ENCODE data around the gene NOA1.

The NOA1 gene

DNA sequence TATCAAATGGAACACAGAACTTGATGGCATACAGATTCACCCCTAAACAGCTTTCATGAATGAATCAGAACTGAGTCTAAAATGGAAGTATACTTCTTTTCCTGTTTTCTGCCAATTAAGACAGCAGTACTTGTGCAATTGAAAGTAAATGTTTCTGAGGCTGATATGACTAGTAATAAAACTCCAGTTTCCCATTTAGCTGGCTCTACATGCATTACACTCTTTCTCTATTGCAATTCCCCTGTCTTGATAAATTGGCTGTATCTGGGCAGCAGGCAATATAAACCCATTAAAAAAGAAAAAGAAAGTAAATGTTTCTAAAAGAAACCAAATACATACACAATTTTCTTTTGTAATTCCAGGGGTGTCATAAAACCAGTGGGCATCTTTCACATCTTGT, 4.6 kb downstream of the NOA1 start:
- no peak overlapping the region for H3K18ac ChIP-seq (ENCODE audit: low read depth in 1 of 2, low read length in 2 of 2)
- no peak overlapping the region for H4K91ac ChIP-seq (ENCODE audit: low read length)
- no peak overlapping the region for H2AK5ac ChIP-seq (ENCODE audit: low read length, severe bottlenecking)
- peaks cover 19% of the 10 kb centered on the region for H3K79me1 ChIP-seq (replicated peaks; ENCODE audit: low read length, poor library complexity, severe bottlenecking)
- no peak overlapping the region for H2BK5ac ChIP-seq (ENCODE audit: low read depth, low read length, poor library complexity, severe bottlenecking)
- DNase-seq: no peak
- H3K23ac ChIP-seq (ENCODE audit: low read length in 2 of 2): no peak overlapping the region
- H2BK12ac ChIP-seq (ENCODE audit: low read length in 2 of 2): no peak overlapping the region
- no peak overlapping the region for H4K8ac ChIP-seq (ENCODE audit: low read length)
- H3K14ac ChIP-seq (ENCODE audit: low read length in 2 of 2): no peak overlapping the region
- H3K4me1 ChIP-seq (ENCODE audit: control insufficient read depth, insufficient read depth, low read depth, low read length): peaks cover 9% of the 10 kb centered on the region
- H2BK120ac ChIP-seq (ENCODE audit: low read depth, low read length): no peak overlapping the region
- peaks cover 36 to 59% of the 10 kb centered on the region in 2 experiments for H3K36me3 ChIP-seq (ENCODE audit: control insufficient read depth in 1 of 2, insufficient read depth in 2 of 2, low read depth in 1 of 2, low read length in 2 of 2)
- no peak overlapping the region for H2BK15ac ChIP-seq (ENCODE audit: low read depth, poor library complexity, severe bottlenecking)
- peaks cover 4% of the 10 kb centered on the region for H3K9me3 ChIP-seq (ENCODE audit: control insufficient read depth, low read length)
- no peaks in the 10 kb centered on the region for H3K27me3 ChIP-seq (ENCODE audit: control insufficient read depth in 1 of 2, insufficient read depth in 1 of 2, low read length in 2 of 2)
- H3K4ac ChIP-seq (ENCODE audit: low read depth in 1 of 2, low read length in 2 of 2): no peak overlapping the region
- H3K4me2 ChIP-seq (ENCODE audit: low read length, poor library complexity, severe bottlenecking): no peak overlapping the region
- H3K9ac ChIP-seq (ENCODE audit: low read length): no peak overlapping the region
- no peak overlapping the region for H3K4me3 ChIP-seq (ENCODE audit: insufficient read depth in 1 of 2, low read depth in 1 of 2, low read length in 2 of 2)
- no peak overlapping the region for H3K27ac ChIP-seq (ENCODE audit: low read length, poor library complexity, severe bottlenecking)
- no peak overlapping the region for H2AFZ ChIP-seq (ENCODE audit: low read depth, low read length)

DNA sequence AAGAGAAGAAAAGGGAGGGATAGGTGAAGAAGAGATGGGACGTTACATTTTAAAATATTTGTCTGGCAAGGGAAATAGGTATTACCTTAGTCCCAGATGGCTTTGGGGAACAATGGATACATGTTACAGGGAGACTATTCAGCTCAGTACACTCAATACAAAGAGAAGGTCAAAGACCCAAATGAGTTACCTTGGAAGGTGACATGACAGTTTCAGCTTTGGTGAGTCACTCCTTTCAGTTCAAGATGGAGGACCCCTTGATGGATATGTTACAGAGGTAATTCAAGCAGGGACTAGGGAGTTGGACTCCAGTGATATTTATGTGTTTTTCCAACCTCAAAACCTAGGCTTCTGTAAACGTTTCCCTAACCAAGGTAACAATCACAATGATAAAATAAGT, 5.0 kb downstream of the NOA1 start:
- no peak overlapping the region for H3K4me2 ChIP-seq (ENCODE audit: low read length, poor library complexity, severe bottlenecking)
- H3K4me1 ChIP-seq (ENCODE audit: control insufficient read depth, insufficient read depth, low read depth, low read length): peaks cover 9% of the 10 kb centered on the region
- no peak overlapping the region for H2AFZ ChIP-seq (ENCODE audit: low read depth, low read length)
- no peak overlapping the region for H3K18ac ChIP-seq (ENCODE audit: low read depth in 1 of 2, low read length in 2 of 2)
- no peak overlapping the region for H2BK15ac ChIP-seq (ENCODE audit: low read depth, poor library complexity, severe bottlenecking)
- DNase-seq: no peak
- no peak overlapping the region for H3K9ac ChIP-seq (ENCODE audit: low read length)
- no peak overlapping the region for H2BK12ac ChIP-seq (ENCODE audit: low read length in 2 of 2)
- H2AK5ac ChIP-seq (ENCODE audit: low read length, severe bottlenecking): no peak overlapping the region
- H3K9me3 ChIP-seq (ENCODE audit: control insufficient read depth, low read length): peaks cover 4% of the 10 kb centered on the region
- H3K79me1 ChIP-seq (replicated peaks; ENCODE audit: low read length, poor library complexity, severe bottlenecking): peaks cover 19% of the 10 kb centered on the region
- H3K36me3 ChIP-seq (ENCODE audit: control insufficient read depth in 1 of 2, insufficient read depth in 2 of 2, low read depth in 1 of 2, low read length in 2 of 2): peaks cover 37 to 63% of the 10 kb centered on the region in 2 experiments
- H3K4ac ChIP-seq (ENCODE audit: low read depth in 1 of 2, low read length in 2 of 2): no peak overlapping the region
- H4K91ac ChIP-seq (ENCODE audit: low read length): no peak overlapping the region
- H3K14ac ChIP-seq (ENCODE audit: low read length in 2 of 2): no peak overlapping the region
- no peak overlapping the region for H2BK5ac ChIP-seq (ENCODE audit: low read depth, low read length, poor library complexity, severe bottlenecking)
- no peak overlapping the region for H3K4me3 ChIP-seq (ENCODE audit: insufficient read depth in 1 of 2, low read depth in 1 of 2, low read length in 2 of 2)
- H3K27ac ChIP-seq (ENCODE audit: low read length, poor library complexity, severe bottlenecking): no peak overlapping the region
- no peak overlapping the region for H2BK120ac ChIP-seq (ENCODE audit: low read depth, low read length)
- H4K8ac ChIP-seq (ENCODE audit: low read length): no peak overlapping the region
- H3K23ac ChIP-seq (ENCODE audit: low read length in 2 of 2): no peak overlapping the region
- no peaks in the 10 kb centered on the region for H3K27me3 ChIP-seq (ENCODE audit: control insufficient read depth in 1 of 2, insufficient read depth in 1 of 2, low read length in 2 of 2)
- WGBS: 100% methylated on average over 2 of the region's 2 CpGs

DNA sequence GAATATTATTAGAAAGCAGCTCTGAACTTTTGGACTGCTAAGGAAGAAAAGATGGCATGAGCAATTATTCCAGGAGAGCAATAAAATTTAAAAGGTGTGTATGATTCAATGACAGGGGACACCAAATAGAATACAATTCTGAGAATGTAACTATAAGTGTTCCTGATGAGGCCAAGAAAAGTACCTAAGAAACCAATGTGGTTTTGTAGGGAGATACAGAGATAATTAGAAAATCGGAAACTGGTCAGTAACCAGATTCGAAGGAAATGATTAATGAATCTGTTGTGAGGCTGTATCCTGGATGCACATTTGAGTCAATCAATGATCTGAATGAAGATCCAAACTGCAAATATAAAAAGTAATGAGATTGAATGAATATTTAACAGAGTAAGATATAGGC, 6.0 kb downstream of the NOA1 start:
- Histone ChIP-seq H3K4me2 (ENCODE audit: low read length, poor library complexity, severe bottlenecking) (no peak overlapping the region), H3K36me3 (ENCODE audit: control insufficient read depth in 1 of 2, insufficient read depth in 2 of 2, low read depth in 1 of 2, low read length in 2 of 2) (peaks cover 42 to 73% of the 10 kb centered on the region in 2 experiments), H4K8ac (ENCODE audit: low read length) (no peak overlapping the region), H3K27ac (ENCODE audit: low read length, poor library complexity, severe bottlenecking) (no peak overlapping the region), H2BK120ac (ENCODE audit: low read depth, low read length) (no peak overlapping the region), H3K4me1 (ENCODE audit: control insufficient read depth, insufficient read depth, low read depth, low read length) (peaks cover 9% of the 10 kb centered on the region), H3K4ac (ENCODE audit: low read depth in 1 of 2, low read length in 2 of 2) (no peak overlapping the region), H2AFZ (ENCODE audit: low read depth, low read length) (no peak overlapping the region), H2BK15ac (ENCODE audit: low read depth, poor library complexity, severe bottlenecking) (no peak overlapping the region), H3K79me1 (replicated peaks; ENCODE audit: low read length, poor library complexity, severe bottlenecking) (peaks cover 21% of the 10 kb centered on the region), H3K14ac (ENCODE audit: low read length in 2 of 2) (no peak overlapping the region), H3K9me3 (ENCODE audit: control insufficient read depth, low read length) (peaks cover 4% of the 10 kb centered on the region), H2BK12ac (ENCODE audit: low read length in 2 of 2) (no peak overlapping the region), H2AK5ac (ENCODE audit: low read length, severe bottlenecking) (no peak overlapping the region), H3K23ac (ENCODE audit: low read length in 2 of 2) (no peak overlapping the region), H2BK5ac (ENCODE audit: low read depth, low read length, poor library complexity, severe bottlenecking) (no peak overlapping the region), H3K27me3 (ENCODE audit: control insufficient read depth in 1 of 2, insufficient read depth in 1 of 2, low read length in 2 of 2) (no peaks in the 10 kb centered on the region), H3K4me3 (ENCODE audit: insufficient read depth in 1 of 2, low read depth in 1 of 2, low read length in 2 of 2) (no peak overlapping the region), H3K9ac (ENCODE audit: low read length) (no peak overlapping the region), H4K91ac (ENCODE audit: low read length) (no peak overlapping the region), H3K18ac (ENCODE audit: low read depth in 1 of 2, low read length in 2 of 2) (no peak overlapping the region)
- WGBS: 96% methylated on average over 2 of the region's 2 CpGs
- DNase-seq: no peak

DNA sequence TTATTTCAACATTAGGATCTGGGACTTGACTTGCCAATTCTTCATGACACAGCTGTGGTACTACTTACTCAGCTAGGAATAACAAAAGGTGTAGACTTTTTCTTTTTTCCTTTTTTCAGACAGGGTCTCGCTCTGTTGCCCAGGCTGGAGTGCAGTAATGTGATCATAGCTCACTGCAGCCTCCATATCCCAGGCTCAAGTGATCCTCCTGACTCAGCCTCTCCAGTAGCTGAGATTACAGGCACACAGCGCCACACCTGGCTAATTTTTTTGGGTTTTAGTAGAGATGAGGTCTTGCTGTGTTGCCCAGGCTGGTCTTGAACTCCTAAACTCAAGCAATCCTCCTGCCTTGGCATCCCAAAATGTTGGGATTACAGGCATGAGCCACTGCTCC, 16.3 kb downstream of the NOA1 start:
- H3K79me1 ChIP-seq (replicated peaks; ENCODE audit: low read length, poor library complexity, severe bottlenecking): peaks cover 2% of the 10 kb centered on the region
- H3K4ac ChIP-seq (ENCODE audit: low read depth in 1 of 2, low read length in 2 of 2): no peak overlapping the region
- H3K18ac ChIP-seq (ENCODE audit: low read depth in 1 of 2, low read length in 2 of 2): no peak overlapping the region

More for the DNA sequence above, 16.3 kb downstream of the NOA1 start:
- Histone ChIP-seq H2AFZ (ENCODE audit: low read depth, low read length) (no peak overlapping the region), H4K91ac (ENCODE audit: low read length) (no peak overlapping the region), H4K8ac (ENCODE audit: low read length) (no peak overlapping the region), H3K4me2 (ENCODE audit: low read length, poor library complexity, severe bottlenecking) (no peak overlapping the region), H2BK12ac (ENCODE audit: low read length in 2 of 2) (no peak overlapping the region), H3K4me1 (ENCODE audit: control insufficient read depth, insufficient read depth, low read depth, low read length) (peaks cover 2% of the 10 kb centered on the region), H3K9ac (ENCODE audit: low read length) (no peak overlapping the region), H2BK15ac (ENCODE audit: low read depth, poor library complexity, severe bottlenecking) (no peak overlapping the region), H3K27me3 (ENCODE audit: control insufficient read depth in 1 of 2, insufficient read depth in 1 of 2, low read length in 2 of 2) (no peaks in the 10 kb centered on the region), H2AK5ac (ENCODE audit: low read length, severe bottlenecking) (no peak overlapping the region), H3K4me3 (ENCODE audit: insufficient read depth in 1 of 2, low read depth in 1 of 2, low read length in 2 of 2) (no peak overlapping the region), H2BK120ac (ENCODE audit: low read depth, low read length) (no peak overlapping the region), H3K9me3 (ENCODE audit: control insufficient read depth, low read length) (no peaks in the 10 kb centered on the region), H3K23ac (ENCODE audit: low read length in 2 of 2) (no peak overlapping the region), H3K36me3 (ENCODE audit: control insufficient read depth in 1 of 2, insufficient read depth in 2 of 2, low read depth in 1 of 2, low read length in 2 of 2) (peaks cover 10 to 50% of the 10 kb centered on the region in 2 experiments), H3K14ac (ENCODE audit: low read length in 2 of 2) (no peak overlapping the region), H3K27ac (ENCODE audit: low read length, poor library complexity, severe bottlenecking) (no peak overlapping the region), H2BK5ac (ENCODE audit: low read depth, low read length, poor library complexity, severe bottlenecking) (no peak overlapping the region)
- WGBS: 100% methylated on average over 2 of the region's 2 CpGs
- DNase-seq: no peak

All from mesenchymal stem cell (in vitro differentiated cells and primary cell).